Measurements from ENCODE around the gene ITGA1. TPM values are rescaled to one million over a fixed set of nuclear protein-coding genes. Genes with fewer than 3 reads are reported as not detected.
"Not testable (repeated sequence)": the region's sequence is repeated elsewhere in the genome, so short reads cannot be mapped to it uniquely, and the experiment has no call there.

ITGA1 gene
- polyA plus RNA-seq, 1 donor (not counting 4 experiments of a cell fraction or from before 2014, with no cell fraction given): 1.4 TPM

DNA sequence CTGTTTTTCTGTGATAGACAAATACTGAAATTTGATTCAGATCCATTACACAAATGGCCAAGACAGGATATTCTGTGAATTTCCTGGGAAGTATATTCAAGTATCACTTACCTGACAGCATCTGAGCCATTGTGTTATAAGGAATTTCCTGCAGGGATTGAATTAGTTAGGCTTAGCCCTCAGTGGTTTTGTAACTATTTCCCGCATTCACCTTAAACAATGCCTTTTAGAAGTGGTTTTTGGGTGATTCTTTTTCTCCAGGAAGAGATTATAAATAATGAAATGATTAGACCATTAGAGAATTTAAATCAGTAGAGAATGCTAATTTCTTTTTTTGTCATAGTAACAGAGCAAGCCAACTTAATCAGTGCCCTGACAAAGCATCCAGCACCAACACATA lies 30.6 kb downstream of the ITGA1 start:
- no peak overlapping the region for H3K4me2 ChIP-seq (ENCODE audit: control insufficient read depth, extremely low read depth, insufficient read depth, low read depth, low read length)
- no peak overlapping the region for H3K27ac ChIP-seq (ENCODE audit: control insufficient read depth, insufficient read depth, low read length)
- no peak for DNase-seq (ENCODE audit: low read depth, low spot score)
- H3K36me3 ChIP-seq (ENCODE audit: control insufficient read depth in 2 of 2, extremely low read depth in 1 of 2, insufficient read depth in 2 of 2, low read length in 2 of 2): no peaks in the 10 kb centered on the region
- no peaks in the 10 kb centered on the region for H3K9me1 ChIP-seq (ENCODE audit: control insufficient read depth, extremely low read depth, insufficient read depth, low read length)
- H3K9ac ChIP-seq (ENCODE audit: control insufficient read depth, extremely low read depth, insufficient read depth, low read length): no peak overlapping the region
- H4K20me1 ChIP-seq (ENCODE audit: control insufficient read depth, extremely low read depth, insufficient read depth, low read length): no peaks in the 10 kb centered on the region
- H3K79me2 ChIP-seq (ENCODE audit: control insufficient read depth, insufficient read depth, low read length): no peaks in the 10 kb centered on the region
- no peaks in the 10 kb centered on the region for H3K9me3 ChIP-seq (ENCODE audit: control insufficient read depth, low read depth, low read length)
- dilution Hi-C loops (cut with MboI; ENCODE audit: extremely low pct_ligation_motif_present, low sequenced_read_pairs): no loop called here
- no peak overlapping the region for H3K4me3 ChIP-seq (ENCODE audit: control insufficient read depth in 2 of 3, extremely low read depth in 1 of 3, insufficient read depth in 2 of 3, low read depth in 1 of 3, low read length in 3 of 3)
- H2AFZ ChIP-seq (ENCODE audit: control insufficient read depth, low read length): no peak overlapping the region
- H3K4me1 ChIP-seq (ENCODE audit: control insufficient read depth, extremely low read depth, insufficient read depth, low read length): no peaks in the 10 kb centered on the region
- no peaks in the 10 kb centered on the region for H3K27me3 ChIP-seq (ENCODE audit: control insufficient read depth, extremely low read depth, insufficient read depth, low read length)
- FAIRE-seq: no peak
- TF ChIP-seq EZH2 (IDR thresholded peaks at IDR 0.05; ENCODE audit: low read length): no peak
- TF ChIP-seq, protein P1, sequence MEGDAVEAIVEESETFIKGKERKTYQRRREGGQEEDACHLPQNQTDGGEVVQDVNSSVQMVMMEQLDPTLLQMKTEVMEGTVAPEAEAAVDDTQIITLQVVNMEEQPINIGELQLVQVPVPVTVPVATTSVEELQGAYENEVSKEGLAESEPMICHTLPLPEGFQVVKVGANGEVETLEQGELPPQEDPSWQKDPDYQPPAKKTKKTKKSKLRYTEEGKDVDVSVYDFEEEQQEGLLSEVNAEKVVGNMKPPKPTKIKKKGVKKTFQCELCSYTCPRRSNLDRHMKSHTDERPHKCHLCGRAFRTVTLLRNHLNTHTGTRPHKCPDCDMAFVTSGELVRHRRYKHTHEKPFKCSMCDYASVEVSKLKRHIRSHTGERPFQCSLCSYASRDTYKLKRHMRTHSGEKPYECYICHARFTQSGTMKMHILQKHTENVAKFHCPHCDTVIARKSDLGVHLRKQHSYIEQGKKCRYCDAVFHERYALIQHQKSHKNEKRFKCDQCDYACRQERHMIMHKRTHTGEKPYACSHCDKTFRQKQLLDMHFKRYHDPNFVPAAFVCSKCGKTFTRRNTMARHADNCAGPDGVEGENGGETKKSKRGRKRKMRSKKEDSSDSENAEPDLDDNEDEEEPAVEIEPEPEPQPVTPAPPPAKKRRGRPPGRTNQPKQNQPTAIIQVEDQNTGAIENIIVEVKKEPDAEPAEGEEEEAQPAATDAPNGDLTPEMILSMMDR (optimal IDR thresholded peaks at IDR 0.05 in 1 of 3, IDR thresholded peaks at IDR 0.05 in 1 of 3, conservative IDR thresholded peaks at IDR 0.05 in 1 of 3; ENCODE audit: extremely low read depth in 1 of 3, insufficient read depth in 2 of 3, low read length in 3 of 3): no peak

DNA sequence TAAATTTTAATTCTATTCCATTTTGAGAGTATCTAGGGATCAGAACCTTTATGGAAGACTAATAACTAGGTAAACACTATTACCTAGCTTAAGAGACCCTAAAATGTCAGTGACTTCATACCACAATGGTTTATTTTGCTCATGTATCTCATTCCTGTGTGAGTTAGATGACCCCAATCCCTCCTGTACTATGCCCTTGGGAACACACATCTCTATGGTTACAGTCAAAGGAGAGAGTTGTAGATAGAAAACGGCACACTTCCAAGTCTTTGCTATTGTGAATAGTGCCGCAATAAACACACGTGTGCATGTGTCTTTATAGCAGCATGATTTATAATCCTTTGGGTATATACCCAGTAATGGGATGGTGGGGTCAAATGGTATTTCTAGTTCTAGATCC lies 31.1 kb downstream of the ITGA1 start:
- H3K36me3 ChIP-seq (ENCODE audit: control insufficient read depth in 2 of 2, extremely low read depth in 1 of 2, insufficient read depth in 2 of 2, low read length in 2 of 2); H3K4me2 ChIP-seq (ENCODE audit: control insufficient read depth, extremely low read depth, insufficient read depth, low read depth, low read length); H3K9me1 ChIP-seq (ENCODE audit: control insufficient read depth, extremely low read depth, insufficient read depth, low read length); H3K27ac ChIP-seq (ENCODE audit: control insufficient read depth, insufficient read depth, low read length); H3K9ac ChIP-seq (ENCODE audit: control insufficient read depth, extremely low read depth, insufficient read depth, low read length); DNase-seq (ENCODE audit: low read depth, low spot score); H3K4me1 ChIP-seq (ENCODE audit: control insufficient read depth, extremely low read depth, insufficient read depth, low read length); FAIRE-seq; H3K79me2 ChIP-seq (ENCODE audit: control insufficient read depth, insufficient read depth, low read length); H3K27me3 ChIP-seq (ENCODE audit: control insufficient read depth, extremely low read depth, insufficient read depth, low read length); dilution Hi-C loops (cut with MboI; ENCODE audit: extremely low pct_ligation_motif_present, low sequenced_read_pairs); H3K4me3 ChIP-seq (ENCODE audit: control insufficient read depth in 2 of 3, extremely low read depth in 1 of 3, insufficient read depth in 2 of 3, low read depth in 1 of 3, low read length in 3 of 3); H2AFZ ChIP-seq (ENCODE audit: control insufficient read depth, low read length); H4K20me1 ChIP-seq (ENCODE audit: control insufficient read depth, extremely low read depth, insufficient read depth, low read length); H3K9me3 ChIP-seq (ENCODE audit: control insufficient read depth, low read depth, low read length): not testable (repeated sequence)

DNA sequence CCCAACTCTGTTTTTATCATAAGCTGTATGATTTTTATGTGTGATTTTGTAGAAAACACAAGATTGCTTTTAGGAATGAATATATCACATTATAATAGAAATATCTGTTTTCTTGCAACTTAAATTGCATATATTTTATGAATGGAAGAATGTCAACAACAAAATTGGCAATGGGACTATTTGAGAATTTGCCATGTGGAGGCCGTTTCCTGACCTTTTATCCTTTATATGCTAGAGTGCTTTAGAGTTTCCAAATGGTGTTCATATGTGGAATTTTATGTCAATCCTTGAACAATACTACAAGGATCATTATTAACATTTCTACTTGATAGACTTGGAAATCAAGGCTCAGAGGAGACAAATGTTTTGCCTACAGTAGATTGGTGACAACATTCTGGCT lies 34.2 kb downstream of the ITGA1 start:
- Histone ChIP-seq H3K9me1 (ENCODE audit: control insufficient read depth, extremely low read depth, insufficient read depth, low read length) (no peaks in the 10 kb centered on the region), H3K27me3 (ENCODE audit: control insufficient read depth, extremely low read depth, insufficient read depth, low read length) (no peaks in the 10 kb centered on the region), H2AFZ (ENCODE audit: control insufficient read depth, low read length) (no peak overlapping the region), H3K4me3 (ENCODE audit: control insufficient read depth in 2 of 3, extremely low read depth in 1 of 3, insufficient read depth in 2 of 3, low read depth in 1 of 3, low read length in 3 of 3) (no peak overlapping the region), H3K4me1 (ENCODE audit: control insufficient read depth, extremely low read depth, insufficient read depth, low read length) (no peaks in the 10 kb centered on the region), H3K36me3 (ENCODE audit: control insufficient read depth in 2 of 2, extremely low read depth in 1 of 2, insufficient read depth in 2 of 2, low read length in 2 of 2) (no peaks in the 10 kb centered on the region), H3K9ac (ENCODE audit: control insufficient read depth, extremely low read depth, insufficient read depth, low read length) (no peak overlapping the region), H3K9me3 (ENCODE audit: control insufficient read depth, low read depth, low read length) (no peaks in the 10 kb centered on the region), H3K27ac (ENCODE audit: control insufficient read depth, insufficient read depth, low read length) (no peak overlapping the region), H4K20me1 (ENCODE audit: control insufficient read depth, extremely low read depth, insufficient read depth, low read length) (no peaks in the 10 kb centered on the region), H3K4me2 (ENCODE audit: control insufficient read depth, extremely low read depth, insufficient read depth, low read depth, low read length) (no peak overlapping the region), H3K79me2 (ENCODE audit: control insufficient read depth, insufficient read depth, low read length) (no peaks in the 10 kb centered on the region)
- dilution Hi-C loops (cut with MboI; ENCODE audit: extremely low pct_ligation_motif_present, low sequenced_read_pairs): no loop called here
- no peak for FAIRE-seq
- TF ChIP-seq, protein P1 (optimal IDR thresholded peaks at IDR 0.05 in 1 of 3, IDR thresholded peaks at IDR 0.05 in 1 of 3, conservative IDR thresholded peaks at IDR 0.05 in 1 of 3; ENCODE audit: extremely low read depth in 1 of 3, insufficient read depth in 2 of 3, low read length in 3 of 3): no peak
- no peak for TF ChIP-seq EZH2 (IDR thresholded peaks at IDR 0.05; ENCODE audit: low read length)
- DNase-seq (ENCODE audit: low read depth, low spot score): no peak
